ENCODE results near the gene KHDRBS1.

GRCh38 chr1:31981456-31981839, 32.2 kb upstream of the KHDRBS1 start:
- TF ChIP-seq, protein P1, sequence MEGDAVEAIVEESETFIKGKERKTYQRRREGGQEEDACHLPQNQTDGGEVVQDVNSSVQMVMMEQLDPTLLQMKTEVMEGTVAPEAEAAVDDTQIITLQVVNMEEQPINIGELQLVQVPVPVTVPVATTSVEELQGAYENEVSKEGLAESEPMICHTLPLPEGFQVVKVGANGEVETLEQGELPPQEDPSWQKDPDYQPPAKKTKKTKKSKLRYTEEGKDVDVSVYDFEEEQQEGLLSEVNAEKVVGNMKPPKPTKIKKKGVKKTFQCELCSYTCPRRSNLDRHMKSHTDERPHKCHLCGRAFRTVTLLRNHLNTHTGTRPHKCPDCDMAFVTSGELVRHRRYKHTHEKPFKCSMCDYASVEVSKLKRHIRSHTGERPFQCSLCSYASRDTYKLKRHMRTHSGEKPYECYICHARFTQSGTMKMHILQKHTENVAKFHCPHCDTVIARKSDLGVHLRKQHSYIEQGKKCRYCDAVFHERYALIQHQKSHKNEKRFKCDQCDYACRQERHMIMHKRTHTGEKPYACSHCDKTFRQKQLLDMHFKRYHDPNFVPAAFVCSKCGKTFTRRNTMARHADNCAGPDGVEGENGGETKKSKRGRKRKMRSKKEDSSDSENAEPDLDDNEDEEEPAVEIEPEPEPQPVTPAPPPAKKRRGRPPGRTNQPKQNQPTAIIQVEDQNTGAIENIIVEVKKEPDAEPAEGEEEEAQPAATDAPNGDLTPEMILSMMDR (IDR thresholded peaks at IDR 0.05), result no peak
- no peak for TF ChIP-seq POLR2A (IDR thresholded peaks at IDR 0.05)
